DOHH2 (cell line): ENCODE data around the gene COL18A1.

Source experiments
- H3F3A ChIP-seq: fragments of 200-600 bp; sonication (generic), shearing (Covaris generic); 2 replicates; pipeline ENCODE4 v1.6.0; 2016; ENCODE audit warnings: antibody characterized with exemption, mild to moderate bottlenecking; ENCODE audit not compliant: control insufficient read depth, insufficient read depth
- H3K27ac ChIP-seq: fragments of 200-600 bp; sonication (generic); 2 replicates; pipeline ENCODE4 v1.5.1; 2014; ENCODE audit warnings: low read depth, mild to moderate bottlenecking, low read length, moderate library complexity
- H3K27me3 ChIP-seq: fragments of 200-600 bp; sonication (generic); 2 replicates; pipeline ENCODE4 v1.6.1; 2014; ENCODE audit warnings: mild to moderate bottlenecking, low read length, mixed read lengths; ENCODE audit not compliant: control insufficient read depth
- H3K36me3 ChIP-seq: fragments of 200-600 bp; sonication (generic); 2 replicates; pipeline ENCODE4 v1.6.1; 2014; ENCODE audit warnings: mild to moderate bottlenecking, low read length, moderate library complexity, mixed read lengths; ENCODE audit not compliant: control insufficient read depth
- H3K4me1 ChIP-seq: fragments of 200-600 bp; sonication (generic); 2 replicates; pipeline ENCODE4 v1.6.1; 2014; ENCODE audit warnings: mild to moderate bottlenecking, low read length, mixed read lengths; ENCODE audit not compliant: control insufficient read depth
- H3K4me2 ChIP-seq: fragments of 200-600 bp; sonication (generic); 2 replicates; pipeline ENCODE4 v1.6.0; 2014; ENCODE audit warnings: mild to moderate bottlenecking, low read length, moderate library complexity
- H3K4me3 ChIP-seq: fragments of 200-600 bp; sonication (generic); 2 replicates; pipeline ENCODE4 v1.5.1; 2014; ENCODE audit warnings: mild to moderate bottlenecking, low read length, mixed read lengths
- H3K79me2 ChIP-seq: fragments of 200-600 bp; sonication (generic); 2 replicates; pipeline ENCODE4 v1.6.1; 2014; ENCODE audit warnings: mild to moderate bottlenecking, low read length, mixed read lengths; ENCODE audit not compliant: control insufficient read depth
- H3K9me2 ChIP-seq: fragments of 200-600 bp; sonication (generic); replicated peaks from 2 replicates; pipeline ENCODE4 v1.6.1; 2014; ENCODE audit warnings: mild to moderate bottlenecking, low read length, mixed read lengths; ENCODE audit not compliant: control insufficient read depth
- H3K9me3 ChIP-seq: fragments of 200-600 bp; sonication (generic); 2 replicates; pipeline ENCODE4 v1.6.1; 2014; ENCODE audit warnings: antibody characterized with exemption, low read length, mixed read lengths; ENCODE audit not compliant: control insufficient read depth, insufficient read depth
- H4K20me1 ChIP-seq: fragments of 200-600 bp; sonication (generic); 2 replicates; pipeline ENCODE4 v1.6.0; 2014; ENCODE audit warnings: low read depth, mild to moderate bottlenecking, antibody characterized with exemption, low read length, moderate library complexity; ENCODE audit not compliant: control insufficient read depth, insufficient read depth
- EZH2phosphoT487 ChIP-seq: fragments of 200-600 bp; sonication (generic); IDR thresholded peaks from 2 replicates; pipeline ENCODE4 v1.6.1; 2017; ENCODE audit warnings: borderline replicate concordance, mild to moderate bottlenecking, antibody characterized with exemption, low read length, moderate library complexity, mixed read lengths
- TF ChIP-seq, protein P1 (sequence below): fragments of 200-600 bp; sonication (generic); IDR thresholded peaks from one replicate; pipeline ENCODE4 v1.5.1; 2014; ENCODE audit warnings: antibody characterized with exemption, mild to moderate bottlenecking, low read depth, low read length; ENCODE audit not compliant: poor library complexity, severe bottlenecking

The COL18A1 gene

DNA sequence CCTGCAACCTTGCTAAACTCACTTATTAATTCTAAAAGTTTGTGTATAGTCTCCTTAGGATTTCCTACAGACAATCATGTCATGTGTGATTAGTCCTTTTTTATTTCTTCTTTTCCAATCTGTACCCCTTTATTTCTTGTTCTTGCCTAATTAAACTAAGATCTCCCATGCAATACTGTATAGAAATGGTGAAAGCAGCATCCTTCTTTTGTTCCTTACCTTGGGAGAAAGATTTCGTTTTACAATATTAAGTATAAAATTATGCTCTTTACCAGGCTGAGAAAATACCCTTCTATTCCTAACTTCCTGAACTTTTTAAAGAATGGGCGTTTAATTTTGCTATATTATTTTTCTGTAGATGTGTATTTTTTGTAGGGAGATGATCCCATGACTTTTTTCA is 7.6 kb upstream of the COL18A1 start:
- no peaks in the 10 kb centered on the region for H3K9me3 ChIP-seq
- H3K4me1 ChIP-seq = no peaks in the 10 kb centered on the region
- H3K4me2 ChIP-seq = no peak overlapping the region
- no peak for TF ChIP-seq EZH2phosphoT487
- TF ChIP-seq, protein P1, sequence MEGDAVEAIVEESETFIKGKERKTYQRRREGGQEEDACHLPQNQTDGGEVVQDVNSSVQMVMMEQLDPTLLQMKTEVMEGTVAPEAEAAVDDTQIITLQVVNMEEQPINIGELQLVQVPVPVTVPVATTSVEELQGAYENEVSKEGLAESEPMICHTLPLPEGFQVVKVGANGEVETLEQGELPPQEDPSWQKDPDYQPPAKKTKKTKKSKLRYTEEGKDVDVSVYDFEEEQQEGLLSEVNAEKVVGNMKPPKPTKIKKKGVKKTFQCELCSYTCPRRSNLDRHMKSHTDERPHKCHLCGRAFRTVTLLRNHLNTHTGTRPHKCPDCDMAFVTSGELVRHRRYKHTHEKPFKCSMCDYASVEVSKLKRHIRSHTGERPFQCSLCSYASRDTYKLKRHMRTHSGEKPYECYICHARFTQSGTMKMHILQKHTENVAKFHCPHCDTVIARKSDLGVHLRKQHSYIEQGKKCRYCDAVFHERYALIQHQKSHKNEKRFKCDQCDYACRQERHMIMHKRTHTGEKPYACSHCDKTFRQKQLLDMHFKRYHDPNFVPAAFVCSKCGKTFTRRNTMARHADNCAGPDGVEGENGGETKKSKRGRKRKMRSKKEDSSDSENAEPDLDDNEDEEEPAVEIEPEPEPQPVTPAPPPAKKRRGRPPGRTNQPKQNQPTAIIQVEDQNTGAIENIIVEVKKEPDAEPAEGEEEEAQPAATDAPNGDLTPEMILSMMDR = no peak
- H3K9me2 ChIP-seq = no peaks in the 10 kb centered on the region
- H3K79me2 ChIP-seq = no peaks in the 10 kb centered on the region
- no peaks in the 10 kb centered on the region for H4K20me1 ChIP-seq
- H3K4me3 ChIP-seq = no peak overlapping the region
- H3K27me3 ChIP-seq = no peaks in the 10 kb centered on the region
- H3K27ac ChIP-seq = no peak overlapping the region
- no peaks in the 10 kb centered on the region for H3K36me3 ChIP-seq
- H3F3A ChIP-seq = no peaks in the 10 kb centered on the region

DNA sequence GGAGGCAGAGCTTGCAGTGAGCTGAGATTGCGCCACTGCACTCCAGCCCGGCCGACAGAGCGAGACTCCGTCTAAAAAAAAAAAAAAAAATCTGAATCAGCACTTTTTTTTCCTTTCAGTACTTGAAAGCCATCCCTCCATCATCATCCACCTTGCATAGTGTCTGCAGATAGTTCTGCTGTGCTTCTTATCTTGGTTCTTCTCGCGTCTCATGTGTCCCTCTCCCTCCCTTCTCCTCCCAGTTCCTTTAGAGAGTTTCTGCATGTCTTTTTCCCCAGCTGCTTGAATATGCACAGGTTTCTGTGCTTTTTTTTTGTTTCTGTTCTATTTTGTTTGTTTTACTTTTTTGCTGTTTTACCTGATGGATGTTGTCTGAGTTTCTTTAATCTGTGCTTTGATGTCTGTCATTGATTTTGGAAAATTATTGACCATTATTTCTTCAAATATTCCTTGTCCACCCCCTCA is 3.9 kb upstream of the COL18A1 start:
- no peaks in the 10 kb centered on the region for H3K79me2 ChIP-seq
- H3K27me3 ChIP-seq = peaks cover 11% of the 10 kb centered on the region; the same call in 1 of the 2 replicates
- H3K4me2 ChIP-seq = no peak overlapping the region
- no peaks in the 10 kb centered on the region for H3F3A ChIP-seq
- H3K4me3 ChIP-seq = no peak overlapping the region
- H3K36me3 ChIP-seq = no peaks in the 10 kb centered on the region
- no peak for TF ChIP-seq EZH2phosphoT487
- TF ChIP-seq, protein P1 = no peak
- no peaks in the 10 kb centered on the region for H3K9me2 ChIP-seq
- H3K27ac ChIP-seq = no peak overlapping the region
- H3K4me1 ChIP-seq = no peaks in the 10 kb centered on the region
- H4K20me1 ChIP-seq = no peaks in the 10 kb centered on the region
- no peaks in the 10 kb centered on the region for H3K9me3 ChIP-seq

DNA sequence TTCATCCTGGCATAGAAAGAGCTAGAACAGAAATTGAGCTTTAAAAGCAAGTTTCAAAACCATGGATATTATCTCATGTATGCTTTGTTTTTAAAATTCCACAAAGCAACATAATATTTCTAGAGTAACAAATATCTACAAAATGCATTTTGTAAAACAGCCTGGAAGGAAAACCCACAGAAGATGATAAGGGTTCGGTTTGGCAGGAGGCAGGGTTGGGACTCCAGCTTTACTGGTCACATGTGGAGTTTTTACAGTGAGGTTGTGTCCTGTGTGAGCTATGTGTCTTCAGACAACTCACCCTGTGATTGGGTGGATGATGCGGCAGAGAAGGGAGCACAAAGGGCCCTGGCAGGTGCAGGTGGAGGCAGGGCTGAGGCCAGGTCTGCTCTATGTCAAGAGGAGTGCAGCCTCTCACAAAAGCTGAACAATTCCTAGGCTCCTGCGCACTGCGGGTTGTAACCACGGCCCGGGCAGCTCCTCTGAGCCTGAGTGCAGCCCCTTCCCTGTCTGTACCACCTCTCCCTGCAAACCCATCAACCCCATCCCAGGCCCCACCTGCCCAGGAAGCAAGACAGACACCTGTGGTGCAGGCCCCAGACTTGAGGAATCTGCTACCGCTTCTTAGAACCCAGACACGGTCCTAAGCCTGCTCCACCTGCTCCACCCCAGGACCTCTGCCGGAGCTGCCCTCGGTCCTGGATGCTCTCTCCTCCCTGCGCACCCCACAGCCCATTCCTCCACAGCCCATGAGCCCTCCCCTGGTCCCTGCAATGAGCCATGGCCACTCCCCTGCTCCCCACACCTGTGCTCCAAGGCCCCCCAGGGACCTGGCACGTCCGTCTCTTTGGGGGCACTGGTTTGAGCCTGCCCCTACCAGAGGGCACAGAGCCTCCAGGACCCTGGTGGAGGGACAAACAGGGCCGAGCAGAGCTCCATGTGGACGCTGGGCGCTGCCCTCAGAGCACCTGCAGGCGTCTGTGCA is 2.8 kb upstream of the COL18A1 start:
- Histone ChIP-seq H3K79me2 (no peaks in the 10 kb centered on the region), H3K4me3 (no peak overlapping the region), H4K20me1 (no peaks in the 10 kb centered on the region), H3K4me2 (no peak overlapping the region), H3K27me3 (peaks cover 11% of the 10 kb centered on the region; the same call in 1 of the 2 replicates), H3F3A (no peaks in the 10 kb centered on the region), H3K9me2 (no peaks in the 10 kb centered on the region), H3K36me3 (no peaks in the 10 kb centered on the region), H3K9me3 (no peaks in the 10 kb centered on the region), H3K4me1 (no peaks in the 10 kb centered on the region), H3K27ac (no peak overlapping the region)
- no peak for TF ChIP-seq EZH2phosphoT487
- TF ChIP-seq, protein P1 = no peak
